Fibroblast of mammary gland (primary cell): ENCODE results near the gene POU6F2.
"Not testable (repeated sequence)": the region's sequence is repeated elsewhere in the genome, so short reads cannot be mapped to it uniquely, and the experiment has no call there.

ENCODE experiments used
- DNase-seq: peaks from one replicate; pipeline ENCODE4 v3.0.0-alpha.2; 2010; ENCODE audit warnings: low read depth
- H3K4me3 ChIP-seq: 2 replicates; pipeline ENCODE4 v1.5.1; 2011; ENCODE audit warnings: low read depth, mild to moderate bottlenecking, low read length, moderate library complexity; ENCODE audit not compliant: control insufficient read depth
- CTCF ChIP-seq: conservative IDR thresholded peaks from 2 replicates; pipeline ENCODE4 v1.5.1; 2011; ENCODE audit warnings: low read depth, low read length, inconsistent platforms; ENCODE audit not compliant: control insufficient read depth, insufficient read depth

The POU6F2 gene

GRCh38 chr7:39183796-39184195 lies 206.1 kb downstream of the POU6F2 start:
- H3K4me3 ChIP-seq: no peak overlapping the region
- no peak for DNase-seq
- TF ChIP-seq CTCF: no peak

GRCh38 chr7:39184391-39184790 lies 206.7 kb downstream of the POU6F2 start:
- no peak for DNase-seq
- H3K4me3 ChIP-seq: no peak overlapping the region
- TF ChIP-seq CTCF: no peak

- no peak for DNase-seq
- TF ChIP-seq CTCF: no peak
- H3K4me3 ChIP-seq: no peak overlapping the region
Measured at GRCh38 chr7:39186131-39186530, 208.4 kb downstream of the POU6F2 start.

GRCh38 chr7:39186671-39187070 lies 209.0 kb downstream of the POU6F2 start:
- no peak for DNase-seq
- no peak for TF ChIP-seq CTCF
- no peak overlapping the region for H3K4me3 ChIP-seq

GRCh38 chr7:39187130-39187529 lies 209.4 kb downstream of the POU6F2 start:
- H3K4me3 ChIP-seq: no peak overlapping the region
- TF ChIP-seq CTCF: no peak
- no peak for DNase-seq

GRCh38 chr7:39192476-39192875 lies 214.8 kb downstream of the POU6F2 start:
- no peak for DNase-seq
- TF ChIP-seq CTCF: no peak
- no peak overlapping the region for H3K4me3 ChIP-seq

GRCh38 chr7:39194388-39194787 lies 216.7 kb downstream of the POU6F2 start:
- not testable (repeated sequence) for H3K4me3 ChIP-seq, DNase-seq
